ENCODE data around the gene CPED1.

Gene CPED1

GRCh38 chr7:121023683-121024511 is 35.4 kb downstream of the CPED1 start (continued):
- TF ChIP-seq, protein P1, sequence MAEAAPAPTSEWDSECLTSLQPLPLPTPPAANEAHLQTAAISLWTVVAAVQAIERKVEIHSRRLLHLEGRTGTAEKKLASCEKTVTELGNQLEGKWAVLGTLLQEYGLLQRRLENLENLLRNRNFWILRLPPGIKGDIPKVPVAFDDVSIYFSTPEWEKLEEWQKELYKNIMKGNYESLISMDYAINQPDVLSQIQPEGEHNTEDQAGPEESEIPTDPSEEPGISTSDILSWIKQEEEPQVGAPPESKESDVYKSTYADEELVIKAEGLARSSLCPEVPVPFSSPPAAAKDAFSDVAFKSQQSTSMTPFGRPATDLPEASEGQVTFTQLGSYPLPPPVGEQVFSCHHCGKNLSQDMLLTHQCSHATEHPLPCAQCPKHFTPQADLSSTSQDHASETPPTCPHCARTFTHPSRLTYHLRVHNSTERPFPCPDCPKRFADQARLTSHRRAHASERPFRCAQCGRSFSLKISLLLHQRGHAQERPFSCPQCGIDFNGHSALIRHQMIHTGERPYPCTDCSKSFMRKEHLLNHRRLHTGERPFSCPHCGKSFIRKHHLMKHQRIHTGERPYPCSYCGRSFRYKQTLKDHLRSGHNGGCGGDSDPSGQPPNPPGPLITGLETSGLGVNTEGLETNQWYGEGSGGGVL (tag by site-specific recombination; IDR thresholded peaks at IDR 0.05) = peak; percentile 33; the same call in 1 of the 2 replicates
- TF ChIP-seq PRDM1 (tag by site-specific recombination; IDR thresholded peaks at IDR 0.05) (no peak), TRIM28 (IDR thresholded peaks at IDR 0.05; ENCODE audit: borderline replicate concordance, low read length) (no peak), ZFP37 (tag by site-specific recombination; IDR thresholded peaks at IDR 0.05) (no peak), HIC1 (tag by site-specific recombination; IDR thresholded peaks at IDR 0.05) (no peak), SP3 (tag by site-specific recombination; IDR thresholded peaks at IDR 0.05) (no peak), ZNF521 (tag by site-specific recombination; IDR thresholded peaks at IDR 0.05) (no peak), ZNF449 (tag by site-specific recombination; IDR thresholded peaks at IDR 0.05) (no peak), ZNF175 (tag by site-specific recombination; IDR thresholded peaks at IDR 0.05) (no peak), ZNF354C (tag by site-specific recombination; IDR thresholded peaks at IDR 0.05; ENCODE audit: borderline replicate concordance, low read depth) (no peak), ZNF114 (tag by site-specific recombination; IDR thresholded peaks at IDR 0.05) (no peak), SCRT2 (tag by site-specific recombination; IDR thresholded peaks at IDR 0.05) (no peak), ZNF600 (tag by site-specific recombination; IDR thresholded peaks at IDR 0.05) (no peak), GLIS1 (tag by site-specific recombination; IDR thresholded peaks at IDR 0.05) (peak; percentile 60; the same call in 1 of the 2 replicates), ZNF837 (tag by site-specific recombination; IDR thresholded peaks at IDR 0.05) (no peak), ZNF132 (tag by site-specific recombination; IDR thresholded peaks at IDR 0.05; ENCODE audit: borderline replicate concordance) (no peak), ZNF350 (tag by site-specific recombination; IDR thresholded peaks at IDR 0.05) (no peak), AEBP2 (tag by site-specific recombination; IDR thresholded peaks at IDR 0.05; ENCODE audit: borderline replicate concordance) (no peak), ZNF660 (tag by site-specific recombination; IDR thresholded peaks at IDR 0.05) (peak; percentile 87), ZFHX2 (tag by site-specific recombination; conservative IDR thresholded peaks at IDR 0.05) (no peak), HOXA7 (CRISPR knock-in tag; IDR thresholded peaks at IDR 0.05; ENCODE audit: borderline replicate concordance) (no peak), ZSCAN30 (tag by site-specific recombination; IDR thresholded peaks at IDR 0.05) (peak; percentile 10; the same call in 1 of the 2 replicates), ZNF121 (tag by site-specific recombination; IDR thresholded peaks at IDR 0.05) (no peak), ZNF324 (tag by site-specific recombination; IDR thresholded peaks at IDR 0.05) (no peak), ZNF280D (tag by site-specific recombination; IDR thresholded peaks at IDR 0.05) (no peak), ZNF155 (tag by site-specific recombination; IDR thresholded peaks at IDR 0.05) (no peak), KLF9 (tag by site-specific recombination; IDR thresholded peaks at IDR 0.05; ENCODE audit: low read depth) (no peak), ZBTB17 (tag by site-specific recombination; IDR thresholded peaks at IDR 0.05) (peak; percentile 44), ZSCAN16 (tag by site-specific recombination; IDR thresholded peaks at IDR 0.05) (no peak), KLF8 (tag by site-specific recombination; IDR thresholded peaks at IDR 0.05) (no peak), ZNF529 (tag by site-specific recombination; IDR thresholded peaks at IDR 0.05; ENCODE audit: insufficient replicate concordance) (no peak)
